ENCODE data around the gene RNF186.

- TF ChIP-seq CTCF (IDR thresholded peaks at IDR 0.05 in 4 of 5, conservative IDR thresholded peaks at IDR 0.05 in 1 of 5): no peak
- TF ChIP-seq POLR2A (IDR thresholded peaks at IDR 0.05): no peak
Measured at GRCh38 chr1:19861034-19861433, 46.0 kb upstream of the RNF186 start.

Data from gastrocnemius medialis (tissue), 4 donors.